Activated naive CD8-positive, alpha-beta T cell treated with anti-CD3 and anti-CD28 coated beads, Interleukin-2, amount 10 ng/mL, durations not matched to agents 7 days and 5 days (primary cell): ENCODE measurements around the gene HOXC10. TPM values are rescaled to one million over a fixed set of nuclear protein-coding genes. Genes with fewer than 3 reads are reported as not detected.

Experiments used
- microRNA-seq: library from miRNA; unstranded; fragments of <30 nt; microRNA quantifications from one replicate; pipeline ENCODE4 v1.2.0, GENCODE V29; 2022
- total RNA-seq, 2 experiments: library from RNA; stranded (reverse); gene quantifications; one replicate each; pipeline ENCODE4 v1.2.3, GENCODE V29; 2021

HOXC10 gene
- total RNA-seq, 2 experiments from 2014 or later, result not detected

Small RNA genes lying within 50 kb of the gene (microRNA-seq; reads per million reads assigned to microRNA genes)
- gene MIR196A2 (24.6 reads per million, percentile 31 among the genes with 10 or more reads in this experiment), gene MIR615 (not detected)

Other genes with a start within 250 kb of the HOXC10 start
- not detected for gene CISTR, start 233.2 kb upstream of the HOXC10 start, total RNA-seq
- gene HOXC13, start 46.3 kb upstream of the HOXC10 start, total RNA-seq, result not detected
- not detected for gene HOXC12, start 30.2 kb upstream of the HOXC10 start, total RNA-seq
- gene HOXC11, start 12.0 kb upstream of the HOXC10 start, total RNA-seq, result not detected
- not detected for gene HOTAIR, start 10.2 kb upstream of the HOXC10 start, total RNA-seq
- gene HOXC9, start 15.0 kb downstream of the HOXC10 start, total RNA-seq, result not detected
- not detected for gene HOXC8, start 23.8 kb downstream of the HOXC10 start, total RNA-seq
- gene HOXC6, start 43.3 kb downstream of the HOXC10 start, total RNA-seq, result not detected
- gene HOXC5, start 47.9 kb downstream of the HOXC10 start, total RNA-seq, result not detected
- gene HOXC4, start 68.7 kb downstream of the HOXC10 start, total RNA-seq, result 1 to 10 TPM; 1.2 to 1.5 TPM
- gene SMUG1, start 203.8 kb downstream of the HOXC10 start, total RNA-seq, result 10 to 100 TPM; 23.9 to 24.4 TPM